CD14-positive monocyte (primary cell): ENCODE measurements around the gene IL1RL1. TPM values are rescaled to one million over a fixed set of nuclear protein-coding genes. Genes with fewer than 3 reads are reported as not detected.

Experiments
- DNase-seq, 3 donors: peaks; one replicate each; pipeline ENCODE4 v3.0.0-alpha.2; 2011 to 2022
- H2AFZ ChIP-seq: 2 replicates; pipeline ENCODE4 v1.6.0; 2012; ENCODE audit warnings: mild to moderate bottlenecking, low read depth, low read length, inconsistent platforms; ENCODE audit not compliant: insufficient read depth, poor library complexity, severe bottlenecking
- H3K27ac ChIP-seq, 2 donors: 1 replicate in 1 of 2; 2 replicates in 1 of 2; pipeline ENCODE4 v1.5.1; 2012 to 2013; ENCODE audit warnings: low read length in 2 of 2, control low read depth in 1 of 2, inconsistent platforms in 1 of 2, low read depth in 1 of 2, mild to moderate bottlenecking in 1 of 2
- H3K27me3 ChIP-seq, 2 donors: one replicate each; pipeline versions ENCODE4 v1.6.0 to v1.6.1; 2011 to 2013; ENCODE audit warnings: low read length in 2 of 2; ENCODE audit not compliant: control insufficient read depth in 2 of 2, insufficient read depth in 2 of 2
- H3K36me3 ChIP-seq, 2 donors: replicated peaks in 1 of 2; 1 replicate in 1 of 2; 2 replicates in 1 of 2; pipeline versions ENCODE4 v1.5.1 to v1.6.1; 2012 to 2013; ENCODE audit warnings: low read length in 2 of 2, control low read depth in 1 of 2, inconsistent platforms in 1 of 2, mild to moderate bottlenecking in 1 of 2; ENCODE audit not compliant: insufficient read depth in 2 of 2, control insufficient read depth in 1 of 2
- H3K4me1 ChIP-seq, 2 donors: 1 replicate in 1 of 2; 2 replicates in 1 of 2; pipeline versions ENCODE4 v1.5.1 to v1.6.1; 2012 to 2013; ENCODE audit warnings: low read length in 2 of 2, control low read depth in 1 of 2, inconsistent platforms in 1 of 2, mild to moderate bottlenecking in 1 of 2, moderate library complexity in 1 of 2; ENCODE audit not compliant: insufficient read depth in 2 of 2, control insufficient read depth in 1 of 2
- H3K4me2 ChIP-seq: replicated peaks from 2 replicates; pipeline ENCODE3; 2012; ENCODE audit warnings: low read length, moderate library complexity, mild to moderate bottlenecking; ENCODE audit not compliant: poor library complexity, severe bottlenecking; ENCODE audit errors: extremely low read depth
- H3K4me3 ChIP-seq, 3 experiments: fragments of 200-600 bp in 1 of 3; sonication (generic) in 1 of 3; replicated peaks in 1 of 3; 1 replicate in 2 of 3; 2 replicates in 1 of 3; pipeline ENCODE4 v1.5.1; 2011 to 2013; ENCODE audit warnings: low read length in 3 of 3, mild to moderate bottlenecking in 3 of 3, control low read depth in 2 of 3, low read depth in 2 of 3, inconsistent platforms in 1 of 3, moderate library complexity in 1 of 3
- H3K79me2 ChIP-seq: 2 replicates; pipeline ENCODE4 v1.6.0; 2012; ENCODE audit warnings: mild to moderate bottlenecking, control low read depth, inconsistent platforms, low read length, moderate library complexity; ENCODE audit not compliant: insufficient read depth
- H3K9ac ChIP-seq: 2 replicates; pipeline ENCODE4 v1.6.0; 2017; ENCODE audit warnings: low read length, mild to moderate bottlenecking; ENCODE audit not compliant: insufficient read depth, poor library complexity, severe bottlenecking
- H3K9me3 ChIP-seq, 2 donors: replicated peaks in 1 of 2; 1 replicate in 1 of 2; 2 replicates in 1 of 2; pipeline versions ENCODE4 v1.5.1 to v1.6.1; 2012 to 2013; ENCODE audit warnings: low read length in 2 of 2, control low read depth in 1 of 2; ENCODE audit not compliant: control insufficient read depth in 1 of 2, insufficient read depth in 1 of 2
- H4K20me1 ChIP-seq: 2 replicates; pipeline ENCODE4 v1.6.0; 2012; ENCODE audit warnings: mild to moderate bottlenecking, low read length, control low read depth, moderate library complexity; ENCODE audit not compliant: insufficient read depth
- H3K27ac Mint-ChIP-seq, 7 donors: one replicate each; pipeline ENCODE4 v1.8.0; 2020; ENCODE audit warnings: mild to moderate bottlenecking in 7 of 7, mixed read lengths in 7 of 7, moderate library complexity in 6 of 7, inconsistent platforms in 2 of 7
- H3K27me3 Mint-ChIP-seq, 3 donors: one replicate each; pipeline ENCODE4 v1.8.0; 2021 to 2022; ENCODE audit warnings: low read depth in 3 of 3, mild to moderate bottlenecking in 3 of 3, mixed read lengths in 3 of 3, moderate library complexity in 3 of 3, inconsistent platforms in 1 of 3
- H3K36me3 Mint-ChIP-seq, 2 donors: one replicate each; pipeline ENCODE4 v1.8.0; 2020; ENCODE audit warnings: mixed read lengths in 2 of 2, inconsistent platforms in 1 of 2, mild to moderate bottlenecking in 1 of 2
- H3K4me1 Mint-ChIP-seq: one replicate; pipeline ENCODE4 v1.8.0; 2020; ENCODE audit warnings: mild to moderate bottlenecking, mixed read lengths
- H3K4me3 Mint-ChIP-seq, 2 donors: one replicate each; pipeline ENCODE4 v1.8.0; 2020; ENCODE audit warnings: mild to moderate bottlenecking in 2 of 2, mixed read lengths in 2 of 2, moderate library complexity in 1 of 2
- H3K9me3 Mint-ChIP-seq, 7 donors: one replicate each; pipeline ENCODE4 v1.8.0; 2020 to 2022; ENCODE audit warnings: mixed read lengths in 7 of 7, mild to moderate bottlenecking in 6 of 7, moderate library complexity in 6 of 7, inconsistent platforms in 2 of 7
- WGBS: methylation state at CpG from one replicate; pipeline ENCODE4 v1.1.5; 2013; ENCODE audit warnings: missing lambda C conversion rate; ENCODE audit not compliant: insufficient coverage; 5-methylcytosine and 5-hydroxymethylcytosine counted together
- intact Hi-C, 2 donors: fragments of 100-400 bp; cut with micrococcal nuclease; formaldehyde crosslinking; loops; one replicate each; pipeline versions ENCODE4 v1.15.0 to v1.15.1; 2023
- polyA plus RNA-seq, 3 donors: library from polyadenylated mRNA; depleted of rRNA in 1 of 3; unstranded in 2 of 3; stranded (reverse) in 1 of 3; fragments of 300-500 nt in 2 of 3; fragments of >200 nt in 1 of 3; fragmentation: Illumina TruSeq in 2 of 3; gene quantifications; 1 replicate in 2 of 3; 2 replicates in 1 of 3; pipeline ENCODE4 v1.2.3, GENCODE V29; 2012 to 2021
- TF ChIP-seq, protein P1 (sequence below): fragments of 200-600 bp; IDR thresholded peaks from one replicate; pipeline ENCODE4 v1.8.0; 2022; ENCODE audit warnings: antibody characterized with exemption, mild to moderate bottlenecking

The IL1RL1 gene
- polyA plus RNA-seq, 3 donors, result not detected

DNA sequence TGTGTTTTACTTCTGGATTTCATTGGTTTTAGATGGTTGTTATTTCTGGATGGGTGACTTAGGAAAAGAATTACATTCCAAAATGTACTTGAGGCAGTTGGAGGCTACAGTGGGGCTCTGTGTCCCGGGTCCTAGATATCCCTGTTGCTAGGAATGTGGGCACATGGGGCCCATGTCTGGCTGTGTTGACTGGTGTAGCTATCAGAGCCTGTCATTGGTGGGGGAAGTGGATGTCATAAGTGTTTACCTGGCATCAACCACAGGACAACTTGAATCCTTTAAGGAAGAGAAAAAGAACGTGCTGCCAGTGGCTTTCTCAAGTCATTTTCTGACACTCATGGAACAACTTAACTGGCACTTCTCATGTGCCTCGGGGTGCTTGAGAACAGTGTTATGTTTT, 74.6 kb downstream of the IL1RL1 start:
- intact Hi-C loops, result no loop called here
- WGBS, result 100% methylated on average over 1 of the region's 3 CpGs

DNA sequence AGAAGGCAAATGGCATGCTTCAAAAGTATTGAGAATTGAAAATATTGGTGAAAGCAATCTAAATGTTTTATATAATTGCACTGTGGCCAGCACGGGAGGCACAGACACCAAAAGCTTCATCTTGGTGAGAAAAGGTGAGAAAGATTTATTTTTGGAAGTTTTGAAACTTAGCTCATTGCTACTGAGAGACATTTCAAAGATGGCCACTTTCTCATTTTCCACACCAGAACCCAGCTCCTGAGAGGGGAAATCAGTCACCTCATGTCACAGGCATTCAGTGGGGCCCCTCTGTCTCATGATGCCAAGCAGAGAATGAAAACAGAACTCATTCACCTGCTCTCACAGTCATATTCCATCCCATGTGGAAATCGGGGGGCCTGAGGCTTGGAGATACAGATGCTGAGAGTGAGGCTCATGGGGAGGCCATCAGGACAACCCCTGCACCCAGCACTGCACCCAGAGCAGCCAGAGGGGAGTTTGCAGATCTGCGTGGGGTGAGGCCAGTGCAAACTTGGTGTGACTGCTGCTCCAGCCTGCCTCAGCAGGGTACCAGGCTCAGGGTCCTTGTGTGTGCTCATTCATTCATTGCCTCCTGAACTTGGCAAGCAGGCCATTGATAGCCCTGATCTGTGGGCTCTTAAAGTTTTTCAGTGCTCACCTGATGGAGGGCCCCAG, 75.6 kb downstream of the IL1RL1 start:
- Mint-ChIP-seq H3K27ac (no peak overlapping the region), H3K36me3 (no peaks in the 10 kb centered on the region)
- 83% methylated on average over 2 of the region's 3 CpGs for WGBS

More for the DNA sequence above, 74.6 kb downstream of the IL1RL1 start:
- Histone ChIP-seq H3K9me3 (peaks cover 8 to 12% of the 10 kb centered on the region in 2 donors), H3K4me2 (no peak overlapping the region), H3K79me2 (no peaks in the 10 kb centered on the region), H3K36me3 (no peaks in the 10 kb centered on the region), H3K4me1 (no peaks in the 10 kb centered on the region), H3K9ac (no peak overlapping the region), H3K27ac (no peak overlapping the region), H2AFZ (no peak overlapping the region), H3K4me3 (no peak overlapping the region), H4K20me1 (no peaks in the 10 kb centered on the region), H3K27me3 (no peaks in the 10 kb centered on the region)
- TF ChIP-seq, protein P1, sequence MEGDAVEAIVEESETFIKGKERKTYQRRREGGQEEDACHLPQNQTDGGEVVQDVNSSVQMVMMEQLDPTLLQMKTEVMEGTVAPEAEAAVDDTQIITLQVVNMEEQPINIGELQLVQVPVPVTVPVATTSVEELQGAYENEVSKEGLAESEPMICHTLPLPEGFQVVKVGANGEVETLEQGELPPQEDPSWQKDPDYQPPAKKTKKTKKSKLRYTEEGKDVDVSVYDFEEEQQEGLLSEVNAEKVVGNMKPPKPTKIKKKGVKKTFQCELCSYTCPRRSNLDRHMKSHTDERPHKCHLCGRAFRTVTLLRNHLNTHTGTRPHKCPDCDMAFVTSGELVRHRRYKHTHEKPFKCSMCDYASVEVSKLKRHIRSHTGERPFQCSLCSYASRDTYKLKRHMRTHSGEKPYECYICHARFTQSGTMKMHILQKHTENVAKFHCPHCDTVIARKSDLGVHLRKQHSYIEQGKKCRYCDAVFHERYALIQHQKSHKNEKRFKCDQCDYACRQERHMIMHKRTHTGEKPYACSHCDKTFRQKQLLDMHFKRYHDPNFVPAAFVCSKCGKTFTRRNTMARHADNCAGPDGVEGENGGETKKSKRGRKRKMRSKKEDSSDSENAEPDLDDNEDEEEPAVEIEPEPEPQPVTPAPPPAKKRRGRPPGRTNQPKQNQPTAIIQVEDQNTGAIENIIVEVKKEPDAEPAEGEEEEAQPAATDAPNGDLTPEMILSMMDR, result no peak
- no peak for DNase-seq
- no peak overlapping the region for H3K4me3 Mint-ChIP-seq
- no peak overlapping the region for H3K27ac Mint-ChIP-seq
- peaks cover 9 to 21% (median 19%) of the 10 kb centered on the region in 7 donors for H3K9me3 Mint-ChIP-seq
- no peaks in the 10 kb centered on the region for H3K36me3 Mint-ChIP-seq
- no peaks in the 10 kb centered on the region for H3K4me1 Mint-ChIP-seq
- H3K27me3 Mint-ChIP-seq, result no peaks in the 10 kb centered on the region

More for the DNA sequence above, 75.6 kb downstream of the IL1RL1 start:
- no peak overlapping the region for H2AFZ ChIP-seq
- no peak overlapping the region for H3K4me3 ChIP-seq
- intact Hi-C loops, result no loop called here
- Mint-ChIP-seq H3K9me3 (peaks cover 7 to 18% (median 15%) of the 10 kb centered on the region in 7 donors), H3K27me3 (no peaks in the 10 kb centered on the region), H3K4me1 (no peaks in the 10 kb centered on the region), H3K4me3 (no peak overlapping the region)
- H3K9me3 ChIP-seq, result peaks cover 8 to 12% of the 10 kb centered on the region in 2 donors
- H3K27me3 ChIP-seq, result no peaks in the 10 kb centered on the region
- H3K79me2 ChIP-seq, result no peaks in the 10 kb centered on the region
- H4K20me1 ChIP-seq, result no peaks in the 10 kb centered on the region
- TF ChIP-seq, protein P1, result no peak
- H3K9ac ChIP-seq, result no peak overlapping the region
- H3K36me3 ChIP-seq, result no peaks in the 10 kb centered on the region
- H3K4me1 ChIP-seq, result no peaks in the 10 kb centered on the region
- no peak overlapping the region for H3K4me2 ChIP-seq
- no peak overlapping the region for H3K27ac ChIP-seq
- DNase-seq, result no peak
